HG02642 (cell line): ENCODE data around the gene SMAP1.
"Not testable (repeated sequence)": the region's sequence is repeated elsewhere in the genome, so short reads cannot be mapped to it uniquely, and the experiment has no call there.

Experiments
- ATAC-seq: cut with Tn5 transposase; IDR thresholded peaks from one replicate; pipeline ENCODE4 v1.9.1; 2021; ENCODE audit warnings: mild to moderate bottlenecking; ENCODE audit not compliant: unreplicated experiment, poor library complexity

SMAP1 gene

GRCh38 chr6:70735513-70735912 lies 67.8 kb downstream of the SMAP1 start:
- no peak for ATAC-seq

- no peak for ATAC-seq
These were observed 70.3 kb downstream of the SMAP1 start for GRCh38 chr6:70738028-70738427.

GRCh38 chr6:70739534-70739933 lies 71.9 kb downstream of the SMAP1 start:
- no peak for ATAC-seq

GRCh38 chr6:70740746-70741145 lies 73.1 kb downstream of the SMAP1 start:
- ATAC-seq, result not testable (repeated sequence)

- ATAC-seq, result not testable (repeated sequence)
These were observed 74.8 kb downstream of the SMAP1 start for GRCh38 chr6:70742462-70742861.

GRCh38 chr6:70753870-70754380 lies 86.2 kb downstream of the SMAP1 start:
- ATAC-seq, result no peak

GRCh38 chr6:70758883-70759282 lies 91.2 kb downstream of the SMAP1 start:
- ATAC-seq, result no peak

- ATAC-seq, result no peak
These were observed 96.2 kb downstream of the SMAP1 start for GRCh38 chr6:70763754-70764510.

GRCh38 chr6:70764706-70765105 lies 97.0 kb downstream of the SMAP1 start:
- no peak for ATAC-seq

- not testable (repeated sequence) for ATAC-seq
These were observed 103.7 kb downstream of the SMAP1 start for GRCh38 chr6:70771351-70771750.

- no peak for ATAC-seq
These were observed 112.3 kb downstream of the SMAP1 start for GRCh38 chr6:70779934-70780333.

GRCh38 chr6:70790483-70791224 lies 123.0 kb downstream of the SMAP1 start:
- ATAC-seq, result no peak

GRCh38 chr6:70797625-70798024 lies 129.9 kb downstream of the SMAP1 start:
- peak; percentile 96 for ATAC-seq

- no peak for ATAC-seq
These were observed 138.4 kb downstream of the SMAP1 start for GRCh38 chr6:70806086-70806485.

- no peak for ATAC-seq
These were observed 144.1 kb downstream of the SMAP1 start for GRCh38 chr6:70811788-70812187.

GRCh38 chr6:70813885-70814284 lies 146.2 kb downstream of the SMAP1 start:
- ATAC-seq, result no peak

- no peak for ATAC-seq
These were observed 152.0 kb downstream of the SMAP1 start for GRCh38 chr6:70819646-70820045.

- ATAC-seq, result no peak
These were observed 153.1 kb downstream of the SMAP1 start for GRCh38 chr6:70820778-70821177.

- ATAC-seq, result no peak
These were observed 154.1 kb downstream of the SMAP1 start for GRCh38 chr6:70821751-70822150.

- ATAC-seq, result no peak
These were observed 156.0 kb downstream of the SMAP1 start for GRCh38 chr6:70823651-70824050.

- ATAC-seq, result no peak
These were observed 163.7 kb downstream of the SMAP1 start for GRCh38 chr6:70831427-70831826.
